ENCODE measurements around the gene DOCK4.
"Not testable (repeated sequence)": the region's sequence is repeated elsewhere in the genome, so short reads cannot be mapped to it uniquely, and the experiment has no call there.

DOCK4 gene

GRCh38 chr7:111910656-111911055, 295.5 kb downstream of the DOCK4 start:
- DNase-seq (ENCODE audit: low spot score): no peak
- TF ChIP-seq CTCF (IDR thresholded peaks at IDR 0.05; ENCODE audit: extremely low read depth, insufficient read depth, missing control alignments): no peak
- in situ Hi-C loops (cut with MboI; ENCODE audit: low pct_unique_long_range_greater_than_20kb, low sequenced_read_pairs, unreplicated experiment): no loop called here

GRCh38 chr7:111908673-111909072, 297.5 kb downstream of the DOCK4 start:
- DNase-seq (ENCODE audit: low spot score); in situ Hi-C loops (cut with MboI; ENCODE audit: low pct_unique_long_range_greater_than_20kb, low sequenced_read_pairs, unreplicated experiment): not testable (repeated sequence)

- DNase-seq (ENCODE audit: low spot score): no peak
- in situ Hi-C loops (cut with MboI; ENCODE audit: low pct_unique_long_range_greater_than_20kb, low sequenced_read_pairs, unreplicated experiment): no loop called here
- TF ChIP-seq CTCF (IDR thresholded peaks at IDR 0.05; ENCODE audit: extremely low read depth, insufficient read depth, missing control alignments): no peak
These were observed 302.4 kb downstream of the DOCK4 start for GRCh38 chr7:111903797-111904196.

GRCh38 chr7:111903016-111903415, 303.2 kb downstream of the DOCK4 start:
- in situ Hi-C loops (cut with MboI; ENCODE audit: low pct_unique_long_range_greater_than_20kb, low sequenced_read_pairs, unreplicated experiment): no loop called here
- no peak for TF ChIP-seq CTCF (IDR thresholded peaks at IDR 0.05; ENCODE audit: extremely low read depth, insufficient read depth, missing control alignments)

GRCh38 chr7:111900283-111900682, 305.9 kb downstream of the DOCK4 start:
- TF ChIP-seq CTCF (IDR thresholded peaks at IDR 0.05; ENCODE audit: extremely low read depth, insufficient read depth, missing control alignments): no peak
- in situ Hi-C loops (cut with MboI; ENCODE audit: low pct_unique_long_range_greater_than_20kb, low sequenced_read_pairs, unreplicated experiment): no loop called here
- no peak for DNase-seq (ENCODE audit: low spot score)

More at GRCh38 chr7:111903016-111903415, 303.2 kb downstream of the DOCK4 start:
- no peak for DNase-seq (ENCODE audit: low spot score)

- in situ Hi-C loops (cut with MboI; ENCODE audit: low pct_unique_long_range_greater_than_20kb, low sequenced_read_pairs, unreplicated experiment): no loop called here
- DNase-seq (ENCODE audit: low spot score): no peak
- no peak for TF ChIP-seq CTCF (IDR thresholded peaks at IDR 0.05; ENCODE audit: extremely low read depth, insufficient read depth, missing control alignments)
These were observed 311.1 kb downstream of the DOCK4 start for GRCh38 chr7:111895049-111895448.

GRCh38 chr7:111894518-111894917, 311.7 kb downstream of the DOCK4 start:
- TF ChIP-seq CTCF (IDR thresholded peaks at IDR 0.05; ENCODE audit: extremely low read depth, insufficient read depth, missing control alignments): no peak
- in situ Hi-C loops (cut with MboI; ENCODE audit: low pct_unique_long_range_greater_than_20kb, low sequenced_read_pairs, unreplicated experiment): no loop called here

More at GRCh38 chr7:111894518-111894917, 311.7 kb downstream of the DOCK4 start:
- no peak for DNase-seq (ENCODE audit: low spot score)

All from GM13977 (cell line).